Uterus (tissue), 4 donors: Measurements from ENCODE around the gene EIF4H. TPM values are rescaled to one million over a fixed set of nuclear protein-coding genes. Genes with fewer than 3 reads are reported as not detected.

Experiments
- DNase-seq, 2 donors: peaks; one replicate each; pipeline ENCODE4 v3.0.0-alpha.2; 2019 to 2020
- H3K27ac ChIP-seq, 2 donors: fragments of 200-600 bp; sonication (generic); 1 replicate in 1 of 2; 2 replicates in 1 of 2; pipeline ENCODE4 v1.5.1; 2016 to 2018
- H3K27me3 ChIP-seq, 2 donors: fragments of 200-600 bp; sonication (generic); one replicate each; pipeline ENCODE4 v1.5.1; 2018 to 2019; ENCODE audit warnings: control low read depth in 1 of 2
- H3K36me3 ChIP-seq, 2 donors: fragments of 200-600 bp; sonication (generic); one replicate each; pipeline ENCODE4 v1.5.1; 2019; ENCODE audit warnings: control low read depth in 1 of 2
- H3K4me1 ChIP-seq, 2 donors: fragments of 200-600 bp; sonication (generic); one replicate each; pipeline ENCODE4 v1.5.1; 2018 to 2019; ENCODE audit warnings: control low read depth in 1 of 2
- H3K4me3 ChIP-seq, 2 donors: fragments of 200-600 bp; sonication (generic); 1 replicate in 1 of 2; 2 replicates in 1 of 2; pipeline ENCODE4 v1.5.1; 2018 to 2019; ENCODE audit warnings: mild to moderate bottlenecking in 1 of 2
- H3K9me3 ChIP-seq, 2 donors: fragments of 200-600 bp; sonication (generic); one replicate each; pipeline ENCODE4 v1.5.1; 2019; ENCODE audit warnings: control low read depth in 1 of 2
- POLR2A ChIP-seq, 2 donors: fragments of 450-650 bp; IDR thresholded peaks; one replicate each; pipeline ENCODE4 v1.6.1; 2016; ENCODE audit warnings: antibody characterized with exemption in 2 of 2, mild to moderate bottlenecking in 1 of 2, moderate library complexity in 1 of 2
- intact Hi-C: fragments of 100-400 bp; cut with DNase I; formaldehyde crosslinking; loops from one replicate; pipeline ENCODE4 v1.15.1; 2023; ENCODE audit warnings: low total_unique reads
- total RNA-seq, 4 donors: library from RNA; depleted of rRNA in 3 of 4; stranded (reverse); fragments of >200 nt in 3 of 4; gene quantifications; one replicate each; pipeline versions ENCODE4 v1.1.0 to v1.2.4, GENCODE V29; 2014 to 2023
- TF ChIP-seq, protein P1 (sequence below), 4 experiments: fragments of 200-600 bp in 2 of 4; fragments of 450-650 bp in 2 of 4; sonication (generic) in 2 of 4; IDR thresholded peaks; one replicate each; pipeline ENCODE4 v1.5.1; 2016 to 2019; ENCODE audit warnings: antibody characterized with exemption in 4 of 4, mild to moderate bottlenecking in 2 of 4, moderate library complexity in 1 of 4
- donor health status: DM: yes; HTN: yes; CAD: no.

Gene EIF4H
- total RNA-seq: 100 to 1,000 TPM; 122 to 257 (median 193) TPM

DNA sequence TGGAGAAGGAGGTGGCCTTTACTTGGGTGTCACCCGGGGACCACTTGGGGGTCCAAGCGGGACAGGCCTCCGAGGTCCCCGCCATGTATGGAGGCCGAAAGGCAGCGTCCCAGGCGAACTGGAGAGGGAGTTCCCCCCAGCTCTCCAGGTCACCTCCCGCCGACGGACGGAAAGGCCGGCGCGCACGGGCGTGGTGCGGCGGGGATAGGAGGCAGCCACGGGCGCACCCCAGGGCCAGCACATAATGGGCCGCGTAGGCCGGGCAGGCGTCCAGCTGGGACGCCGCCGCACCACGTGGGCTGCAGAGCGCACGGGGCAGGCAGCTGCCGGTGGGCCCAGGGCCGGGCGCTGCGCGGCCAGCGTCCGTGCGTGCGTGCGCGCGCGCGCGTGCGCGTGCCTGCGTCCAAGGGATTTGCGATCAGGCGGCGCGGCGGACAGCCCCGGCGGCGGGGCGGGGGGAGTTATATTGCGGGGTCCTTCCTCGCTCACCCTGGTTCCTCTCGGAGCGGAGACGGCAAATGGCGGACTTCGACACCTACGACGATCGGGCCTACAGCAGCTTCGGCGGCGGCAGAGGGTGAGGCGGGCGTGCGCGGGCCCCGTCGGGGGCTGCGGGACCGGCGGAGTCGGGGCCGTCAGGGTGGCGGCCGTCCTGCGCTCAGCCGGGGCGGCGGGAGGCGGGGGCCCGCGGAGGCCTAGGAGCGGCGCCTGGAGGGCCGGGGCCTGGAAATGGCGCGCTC is at the start of gene EIF4H:
EIF4H (plus strand) TSS at position 491 of the 740 bp plus-strand sequence; CDS start at position 519, 28 bp downstream.
- intact Hi-C loops: no loop called here
- DNase-seq: peak; percentile 96 to 98
- TF ChIP-seq, protein P1, sequence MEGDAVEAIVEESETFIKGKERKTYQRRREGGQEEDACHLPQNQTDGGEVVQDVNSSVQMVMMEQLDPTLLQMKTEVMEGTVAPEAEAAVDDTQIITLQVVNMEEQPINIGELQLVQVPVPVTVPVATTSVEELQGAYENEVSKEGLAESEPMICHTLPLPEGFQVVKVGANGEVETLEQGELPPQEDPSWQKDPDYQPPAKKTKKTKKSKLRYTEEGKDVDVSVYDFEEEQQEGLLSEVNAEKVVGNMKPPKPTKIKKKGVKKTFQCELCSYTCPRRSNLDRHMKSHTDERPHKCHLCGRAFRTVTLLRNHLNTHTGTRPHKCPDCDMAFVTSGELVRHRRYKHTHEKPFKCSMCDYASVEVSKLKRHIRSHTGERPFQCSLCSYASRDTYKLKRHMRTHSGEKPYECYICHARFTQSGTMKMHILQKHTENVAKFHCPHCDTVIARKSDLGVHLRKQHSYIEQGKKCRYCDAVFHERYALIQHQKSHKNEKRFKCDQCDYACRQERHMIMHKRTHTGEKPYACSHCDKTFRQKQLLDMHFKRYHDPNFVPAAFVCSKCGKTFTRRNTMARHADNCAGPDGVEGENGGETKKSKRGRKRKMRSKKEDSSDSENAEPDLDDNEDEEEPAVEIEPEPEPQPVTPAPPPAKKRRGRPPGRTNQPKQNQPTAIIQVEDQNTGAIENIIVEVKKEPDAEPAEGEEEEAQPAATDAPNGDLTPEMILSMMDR (IDR thresholded peaks at IDR 0.05): peak in 2 of 4 experiments; percentile 17 to 21
- TF ChIP-seq POLR2A (IDR thresholded peaks at IDR 0.05): peak; percentile 81 to 88
- Histone ChIP-seq H3K9me3 (no peaks in the 10 kb centered on the region), H3K27me3 (no peaks in the 10 kb centered on the region), H3K27ac (peak within 1 kb of the TSS; percentile 85 to 92), H3K4me1 (peaks cover 0 to 5% of the 10 kb centered on the region in 2 donors), H3K4me3 (peak within 1 kb of the TSS; percentile 55 to 60), H3K36me3 (no peaks in the 10 kb centered on the region)

DNA sequence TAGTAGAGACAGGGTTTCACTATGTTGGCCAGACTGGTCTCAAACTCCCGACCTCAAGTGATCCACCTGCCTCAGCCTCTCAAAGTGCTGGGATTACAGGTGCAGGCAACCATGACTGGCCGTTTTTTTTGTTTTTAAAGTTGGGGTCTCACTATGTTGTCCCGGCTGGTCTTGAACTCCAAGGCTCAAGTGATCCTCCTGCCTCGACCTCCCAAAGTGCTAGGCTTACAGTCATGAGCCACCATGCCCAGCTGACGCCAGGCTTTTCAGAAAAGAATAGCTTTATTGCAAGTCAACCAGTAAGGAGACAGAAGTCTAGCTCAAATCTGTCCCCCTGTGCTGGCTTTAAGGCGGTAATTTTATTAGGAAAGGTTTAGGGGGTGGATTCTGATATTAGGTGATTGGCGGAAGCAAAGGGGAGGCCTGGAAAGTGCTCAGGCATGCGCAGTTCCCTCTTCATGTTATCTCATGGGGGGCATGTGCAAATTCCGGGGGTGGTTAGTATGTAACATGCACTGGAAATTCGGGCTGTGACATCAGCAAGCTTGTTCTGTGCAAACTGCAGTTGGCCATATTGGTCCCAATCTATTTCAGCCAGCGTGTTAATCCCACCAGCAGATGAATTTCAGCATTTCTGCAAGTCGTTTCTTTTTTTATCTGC is 47.8 kb upstream of the EIF4H start:
- H3K4me1 ChIP-seq: no peaks in the 10 kb centered on the region
- no peaks in the 10 kb centered on the region for H3K27me3 ChIP-seq
- no peak overlapping the region for H3K27ac ChIP-seq
- intact Hi-C loops: no loop called here
- DNase-seq: no peak
- H3K4me3 ChIP-seq: no peak overlapping the region
- no peaks in the 10 kb centered on the region for H3K9me3 ChIP-seq
- no peak for TF ChIP-seq POLR2A (IDR thresholded peaks at IDR 0.05)
- TF ChIP-seq, protein P1 (IDR thresholded peaks at IDR 0.05): no peak
- H3K36me3 ChIP-seq: no peaks in the 10 kb centered on the region

DNA sequence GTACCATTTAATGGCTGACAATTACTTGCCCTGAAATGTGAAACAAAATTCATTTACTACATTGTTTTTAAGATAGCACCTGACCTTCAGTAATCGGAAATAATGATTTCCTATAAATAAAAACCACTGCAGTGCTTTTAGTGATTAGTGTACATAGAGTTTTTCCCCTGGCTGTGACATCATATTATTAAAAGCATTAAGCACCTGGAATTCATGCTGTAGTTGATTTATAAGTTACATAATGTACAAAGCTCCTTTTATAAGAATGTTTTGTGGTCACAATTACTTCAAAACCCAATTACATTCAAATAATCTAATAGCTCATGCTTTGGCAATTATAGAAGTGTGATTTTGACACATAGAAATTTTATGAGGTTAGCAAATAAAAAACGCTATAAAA is 44.3 kb upstream of the EIF4H start:
- H3K4me1 ChIP-seq: no peaks in the 10 kb centered on the region
- H3K27ac ChIP-seq: no peak overlapping the region
- no peaks in the 10 kb centered on the region for H3K27me3 ChIP-seq
- no peaks in the 10 kb centered on the region for H3K36me3 ChIP-seq
- H3K4me3 ChIP-seq: no peak overlapping the region
- TF ChIP-seq POLR2A (IDR thresholded peaks at IDR 0.05): no peak
- TF ChIP-seq, protein P1 (IDR thresholded peaks at IDR 0.05): no peak
- intact Hi-C loops: no loop called here
- DNase-seq: no peak
- no peaks in the 10 kb centered on the region for H3K9me3 ChIP-seq

DNA sequence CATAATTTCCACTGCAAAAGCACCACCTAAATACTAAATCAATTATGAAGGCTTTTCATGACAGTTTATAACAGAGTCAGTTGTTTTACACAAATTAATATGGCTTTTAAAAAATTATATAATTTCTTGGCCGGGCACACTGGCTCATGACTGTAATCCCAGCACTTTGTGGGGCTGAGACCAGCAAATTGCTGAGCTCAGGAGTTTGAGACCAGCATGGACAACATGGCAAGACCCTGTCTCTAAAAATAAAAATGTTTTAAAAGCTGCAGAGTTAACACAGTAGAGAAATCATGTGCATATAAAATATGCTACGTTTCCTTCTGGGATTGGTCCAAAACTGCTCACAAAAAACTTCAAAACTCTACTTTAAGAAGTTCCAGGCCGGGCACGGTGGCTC is 43.6 kb upstream of the EIF4H start:
- Histone ChIP-seq H3K9me3 (no peaks in the 10 kb centered on the region), H3K4me1 (no peaks in the 10 kb centered on the region), H3K36me3 (no peaks in the 10 kb centered on the region), H3K4me3 (no peak overlapping the region), H3K27ac (no peak overlapping the region), H3K27me3 (no peaks in the 10 kb centered on the region)
- no peak for DNase-seq
- TF ChIP-seq, protein P1 (IDR thresholded peaks at IDR 0.05): no peak
- TF ChIP-seq POLR2A (IDR thresholded peaks at IDR 0.05): no peak
- intact Hi-C loops: no loop called here

DNA sequence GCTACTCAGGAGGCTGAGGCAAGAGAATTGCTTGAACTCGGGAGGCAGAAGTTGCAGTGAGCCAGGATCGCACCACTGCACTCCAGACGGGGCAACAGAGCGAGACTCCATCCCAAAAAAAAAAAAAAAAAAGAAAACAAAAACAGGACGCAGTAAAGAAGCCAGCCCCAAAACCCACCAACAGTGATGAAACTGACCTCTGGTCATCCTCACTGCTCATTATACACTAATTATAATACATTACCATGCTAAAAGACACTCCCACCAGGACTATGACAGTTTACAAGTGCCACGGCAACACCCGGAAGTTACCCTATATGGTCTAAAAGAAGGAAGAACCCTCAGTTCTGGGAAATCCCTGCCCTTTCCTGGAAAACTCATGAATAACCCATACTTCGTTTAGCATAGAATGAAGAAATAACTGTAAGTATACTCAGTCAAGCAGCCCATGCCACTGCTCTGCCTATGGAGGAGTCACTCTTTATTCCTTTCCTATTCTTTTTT is 40.0 kb upstream of the EIF4H start:
- TF ChIP-seq POLR2A (IDR thresholded peaks at IDR 0.05): no peak
- TF ChIP-seq, protein P1 (IDR thresholded peaks at IDR 0.05): no peak
- Histone ChIP-seq H3K9me3 (no peaks in the 10 kb centered on the region), H3K4me1 (no peaks in the 10 kb centered on the region), H3K27me3 (no peaks in the 10 kb centered on the region), H3K36me3 (no peaks in the 10 kb centered on the region), H3K4me3 (no peak overlapping the region), H3K27ac (no peak overlapping the region)
- intact Hi-C loops: no loop called here
- no peak for DNase-seq
